Measurements from ENCODE around the gene WWOX.

Gene WWOX

DNA sequence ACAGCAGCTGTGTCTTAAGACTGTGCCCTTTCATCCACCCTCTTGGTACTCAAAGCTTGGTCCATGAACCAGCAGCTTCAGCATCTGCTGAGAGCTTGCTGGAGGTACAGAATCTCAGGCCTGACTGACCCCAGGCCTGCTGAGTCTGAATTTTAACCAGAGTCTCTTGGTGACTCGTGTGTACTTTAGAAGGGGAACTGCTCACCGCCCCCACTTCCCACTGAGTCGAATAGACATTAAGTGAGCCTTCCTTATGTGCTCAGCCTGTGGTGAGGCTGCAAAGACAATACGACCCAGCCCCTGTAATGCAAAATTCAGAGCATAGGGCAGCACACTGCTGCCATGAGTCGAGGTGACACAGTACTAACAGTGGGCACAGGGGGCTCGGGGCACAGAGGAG, 662.8 kb downstream of the WWOX start:
- DNase-seq = no peak
- in situ Hi-C loops (cut with MboI; ENCODE audit: low pct_unique_long_range_greater_than_20kb, low sequenced_read_pairs) = no loop called here

DNA sequence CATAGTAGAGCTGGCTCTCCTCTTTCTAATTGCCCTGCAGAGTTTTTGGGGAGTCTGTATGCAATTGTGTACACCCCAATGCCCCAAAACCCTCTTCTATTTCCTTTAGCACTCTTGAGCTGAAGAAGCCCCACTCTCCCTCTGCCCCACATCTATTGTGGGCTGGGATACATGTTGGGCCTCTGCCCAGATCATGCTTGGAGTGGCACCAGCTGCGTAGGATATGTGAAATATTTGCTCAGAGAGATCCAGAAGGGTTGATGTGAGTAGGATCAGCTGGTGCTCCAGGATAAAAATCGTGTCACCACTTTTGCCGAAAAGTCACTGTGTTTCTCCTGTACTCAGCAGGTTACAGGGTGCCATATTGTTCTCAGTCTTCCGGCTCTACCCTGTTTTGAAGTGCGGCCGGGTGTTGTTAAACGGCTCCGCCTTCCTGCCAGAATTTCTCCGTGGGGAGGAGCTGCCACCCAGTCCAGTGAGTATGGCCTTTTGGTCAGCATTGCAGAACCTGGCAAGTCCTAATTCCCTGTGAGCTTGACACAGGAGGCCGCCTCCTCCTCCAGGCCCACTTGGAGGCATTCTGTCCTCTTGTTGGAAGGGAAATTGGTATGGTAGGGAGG, 664.5 kb downstream of the WWOX start:
- DNase-seq = no peak
- in situ Hi-C loops (cut with MboI; ENCODE audit: low pct_unique_long_range_greater_than_20kb, low sequenced_read_pairs) = no loop called here

DNA sequence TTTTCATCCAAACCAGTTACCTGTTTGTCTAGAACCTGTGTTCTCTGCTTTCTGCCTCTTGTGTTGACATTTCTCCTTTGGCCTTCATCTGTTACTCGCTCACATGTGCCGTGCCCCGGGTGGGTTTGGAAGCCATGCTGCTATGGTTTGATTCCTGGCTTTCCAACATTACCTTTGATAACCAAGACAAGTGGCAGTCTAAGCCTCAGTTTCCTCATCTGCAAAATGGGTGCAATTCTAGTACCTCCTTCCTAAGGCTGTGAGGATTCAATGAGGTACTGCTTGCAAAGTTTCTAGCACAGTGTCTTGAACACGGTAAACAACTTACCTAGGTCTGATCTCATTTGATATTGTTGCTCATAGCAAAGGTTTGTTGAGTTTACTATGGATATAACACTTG, 665.0 kb downstream of the WWOX start:
- in situ Hi-C loops (cut with MboI; ENCODE audit: low pct_unique_long_range_greater_than_20kb, low sequenced_read_pairs) = no loop called here
- no peak for DNase-seq

DNA sequence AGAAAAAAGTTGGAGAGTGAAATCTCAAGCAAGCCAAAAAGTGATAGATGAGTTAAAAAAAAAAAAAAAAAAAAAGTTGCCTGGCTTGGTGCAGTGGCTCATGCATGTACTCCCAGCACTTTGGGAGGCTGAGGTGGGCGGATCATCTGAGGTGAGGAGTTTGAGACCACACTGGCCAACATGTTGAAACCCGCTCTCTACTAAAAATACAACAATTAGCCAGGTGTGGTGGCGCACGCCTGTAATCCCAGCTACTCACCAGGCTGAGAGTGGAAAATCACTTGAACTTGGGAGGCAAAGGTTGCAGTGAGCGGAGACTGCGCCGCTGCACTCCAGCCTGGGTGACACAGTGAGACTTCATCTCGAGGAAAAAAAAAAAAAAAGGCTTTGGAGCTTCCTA, 668.8 kb downstream of the WWOX start:
- in situ Hi-C loops (cut with MboI; ENCODE audit: low pct_unique_long_range_greater_than_20kb, low sequenced_read_pairs) = no loop called here
- DNase-seq = no peak

DNA sequence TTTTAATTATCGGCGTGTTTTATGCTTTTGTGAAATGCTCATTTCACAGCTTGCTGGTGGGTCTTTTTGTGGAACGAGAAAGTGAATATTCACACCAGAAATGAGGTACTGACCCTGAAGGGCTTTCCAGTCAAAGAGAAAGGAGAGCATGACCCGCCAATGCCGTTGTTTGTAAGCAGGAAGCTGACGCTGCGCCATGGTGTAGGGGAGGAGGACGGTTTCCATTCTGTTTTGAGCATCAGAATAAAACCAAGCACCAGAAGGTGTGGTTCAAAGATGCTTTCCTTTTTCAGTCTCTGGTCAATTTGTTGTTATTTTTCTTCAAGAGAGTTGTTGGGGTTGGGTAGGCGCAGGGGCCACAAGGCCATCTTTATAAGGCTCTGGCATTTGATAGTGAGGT, 669.3 kb downstream of the WWOX start:
- no peak for DNase-seq
- in situ Hi-C loops (cut with MboI; ENCODE audit: low pct_unique_long_range_greater_than_20kb, low sequenced_read_pairs) = no loop called here

DNA sequence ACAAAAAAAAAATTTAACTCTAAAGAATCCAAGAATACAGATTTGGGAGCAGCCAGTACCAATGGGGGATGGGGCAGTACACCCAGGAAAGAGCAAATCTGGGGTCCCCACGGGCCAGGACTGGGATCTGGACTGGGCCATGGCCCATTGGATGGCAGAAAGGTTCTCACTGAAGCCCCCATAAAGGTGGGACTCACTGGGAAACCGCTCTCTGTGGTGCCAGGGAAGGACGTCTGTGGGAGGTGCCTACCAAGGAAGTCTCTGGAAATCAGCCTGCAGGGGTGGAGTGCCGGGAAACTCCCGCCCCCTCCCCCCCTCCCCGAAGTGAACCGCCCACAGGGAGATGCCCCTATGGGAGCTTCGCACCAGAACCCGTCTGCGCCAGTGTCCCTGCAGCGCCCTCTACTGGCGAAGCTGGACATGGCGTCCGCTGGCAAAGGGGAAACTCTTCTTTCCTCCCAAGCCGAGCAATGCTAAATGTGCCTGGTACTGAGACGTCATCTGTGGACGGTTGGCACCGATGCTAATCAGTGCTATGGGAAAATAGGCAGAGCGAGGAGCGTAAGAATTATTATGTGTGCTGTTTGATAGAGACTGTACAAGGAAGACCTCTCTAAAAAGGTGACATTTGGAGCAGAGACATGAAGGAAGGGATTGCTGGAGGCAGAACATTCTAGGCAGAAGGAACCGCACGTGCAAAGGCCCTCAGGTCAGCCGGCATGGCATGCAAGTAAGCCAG, 671.1 kb downstream of the WWOX start:
- peak; percentile 75 for DNase-seq
- in situ Hi-C loops (cut with MboI; ENCODE audit: low pct_unique_long_range_greater_than_20kb, low sequenced_read_pairs) = no loop called here

DNA sequence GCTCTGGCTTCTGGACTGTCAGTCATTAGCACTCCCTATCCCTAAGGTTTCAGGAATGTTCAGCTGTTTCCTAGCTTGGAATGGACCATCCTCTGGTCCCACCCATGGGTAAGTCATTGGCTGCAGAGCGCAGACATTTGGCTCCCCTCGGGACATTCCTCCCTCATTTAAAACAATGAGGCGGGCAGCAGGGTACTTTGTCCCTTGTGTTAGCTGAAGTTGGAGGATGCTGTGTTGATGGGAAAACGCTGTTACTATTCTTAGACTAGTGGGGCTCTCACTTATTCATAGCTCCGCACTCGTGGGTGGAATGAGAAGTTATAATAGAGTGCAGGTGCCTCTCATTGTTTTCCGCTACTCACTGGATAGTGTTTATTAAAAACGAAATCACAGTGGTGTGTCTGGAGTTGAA, 673.8 kb downstream of the WWOX start:
- no peak for DNase-seq
- in situ Hi-C loops (cut with MboI; ENCODE audit: low pct_unique_long_range_greater_than_20kb, low sequenced_read_pairs) = no loop called here

DNA sequence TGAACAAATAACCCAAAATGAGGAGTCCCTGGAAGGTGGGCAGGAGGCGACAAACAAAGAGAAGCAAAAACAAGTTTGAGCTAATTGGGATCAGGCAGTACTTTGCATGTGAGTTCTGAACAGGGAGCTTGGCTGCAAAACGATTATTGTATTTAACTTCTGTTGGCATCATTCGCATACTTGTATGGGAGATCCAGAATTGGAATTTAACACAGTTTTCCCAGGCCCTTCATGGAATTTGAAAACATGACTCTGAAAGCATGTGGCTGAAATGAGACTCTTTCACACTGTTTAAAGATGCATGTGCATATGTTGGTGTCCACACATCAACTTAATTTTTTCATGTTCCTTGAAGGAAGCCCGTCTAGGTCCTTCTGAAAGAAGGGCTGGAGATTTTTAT, 674.3 kb downstream of the WWOX start:
- in situ Hi-C loops (cut with MboI; ENCODE audit: low pct_unique_long_range_greater_than_20kb, low sequenced_read_pairs) = no loop called here
- DNase-seq = no peak

DNA sequence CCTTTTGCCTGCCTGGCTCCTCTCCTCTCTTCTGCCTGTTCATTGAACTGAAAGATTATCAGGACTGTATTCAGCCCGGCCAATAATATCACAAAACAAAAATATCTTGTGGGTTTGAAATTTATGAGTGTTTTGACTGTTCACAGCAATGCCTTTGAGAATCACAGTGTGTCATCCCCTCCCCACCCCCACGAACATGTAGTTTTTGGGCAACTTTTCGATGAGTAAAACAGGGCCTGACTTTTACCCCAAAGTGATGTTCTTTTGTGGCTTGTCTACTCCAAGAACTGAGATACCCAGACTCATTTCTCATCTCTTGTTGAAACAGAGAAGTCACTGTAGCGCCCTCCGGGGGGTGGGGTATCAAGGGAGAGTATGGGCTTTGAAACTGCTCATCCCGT, 675.7 kb downstream of the WWOX start:
- no peak for DNase-seq
- in situ Hi-C loops (cut with MboI; ENCODE audit: low pct_unique_long_range_greater_than_20kb, low sequenced_read_pairs) = no loop called here

DNA sequence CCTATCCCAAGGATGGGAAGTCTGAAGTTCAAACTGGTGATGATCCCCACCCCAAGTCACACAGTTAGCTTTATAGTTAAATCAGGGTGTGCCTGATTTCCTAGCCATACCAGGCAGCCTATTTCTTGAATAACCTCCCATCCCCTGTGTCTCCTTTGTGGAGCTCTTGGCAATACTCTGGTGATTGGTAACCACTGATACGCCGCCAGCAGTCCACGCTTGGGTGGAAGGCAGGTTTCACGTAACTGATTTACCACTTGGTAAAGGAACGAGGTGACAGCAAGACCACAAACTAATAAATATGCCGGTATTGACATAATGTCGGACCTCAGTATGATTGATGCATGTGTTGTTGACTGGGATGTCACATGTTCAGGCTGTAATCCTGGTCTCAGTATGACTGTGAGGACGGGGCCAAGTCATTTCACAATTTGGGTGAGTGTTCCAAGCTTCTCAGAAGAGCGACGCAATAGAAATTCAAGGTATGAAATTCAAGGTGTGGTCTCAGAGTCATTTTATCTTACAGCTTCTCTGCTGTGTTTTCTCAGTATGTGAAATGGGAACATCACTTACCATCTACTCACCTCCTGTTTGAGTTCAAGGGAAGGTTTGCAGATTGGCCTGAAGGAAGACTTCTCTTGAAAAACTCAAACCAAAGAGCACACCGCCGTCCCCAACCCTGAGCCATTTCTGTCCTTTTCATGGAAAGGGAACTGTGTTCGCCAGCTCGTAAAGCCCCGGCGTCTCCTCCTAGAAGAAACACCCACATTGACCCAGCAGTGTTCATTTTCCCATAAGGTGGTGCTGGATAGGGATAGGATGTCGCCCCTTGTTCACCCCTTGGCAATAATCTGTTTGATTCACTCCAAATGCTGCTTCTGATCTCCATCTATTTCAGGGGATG, 678.9 kb downstream of the WWOX start:
- in situ Hi-C loops (cut with MboI; ENCODE audit: low pct_unique_long_range_greater_than_20kb, low sequenced_read_pairs) = no loop called here
- DNase-seq = no peak

DNA sequence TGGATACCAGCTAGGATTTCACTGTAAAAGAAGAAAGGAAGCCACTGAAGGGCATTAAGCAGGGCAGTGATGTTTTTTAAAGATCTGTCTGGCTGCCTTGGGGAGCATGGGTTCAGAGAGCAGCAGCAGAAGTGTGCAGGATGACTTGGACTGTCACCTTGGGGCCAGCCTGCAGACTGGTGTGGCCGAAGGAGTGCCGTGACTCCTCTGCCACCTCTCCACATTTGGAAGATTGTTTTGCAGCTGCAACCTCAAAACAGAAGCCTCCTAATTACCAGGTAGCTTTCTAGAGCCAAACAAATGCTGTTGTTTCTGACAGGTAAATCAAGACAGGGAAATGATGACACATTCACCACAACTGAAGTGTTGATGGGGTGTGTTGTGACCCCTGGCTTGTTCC, 681.4 kb downstream of the WWOX start:
- DNase-seq = no peak
- in situ Hi-C loops (cut with MboI; ENCODE audit: low pct_unique_long_range_greater_than_20kb, low sequenced_read_pairs) = no loop called here

DNA sequence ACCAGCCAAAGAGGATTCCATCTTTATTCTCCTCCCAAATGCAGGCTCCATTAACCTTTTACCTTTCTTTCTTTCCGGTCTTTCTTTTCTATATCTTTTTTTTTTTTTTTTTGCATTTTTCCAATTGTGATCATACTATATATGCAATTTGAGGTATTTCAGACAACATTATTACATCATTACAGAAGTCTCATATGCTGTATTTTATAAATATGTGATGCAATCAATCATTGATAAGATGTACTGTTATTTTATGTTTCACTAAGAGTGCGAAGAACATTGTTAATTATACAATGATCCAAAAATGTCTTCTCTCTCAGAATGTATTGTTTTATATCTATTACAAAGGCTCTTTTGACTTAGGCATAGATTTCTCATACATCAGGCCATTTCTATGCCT, 683.1 kb downstream of the WWOX start:
- in situ Hi-C loops (cut with MboI; ENCODE audit: low pct_unique_long_range_greater_than_20kb, low sequenced_read_pairs) = no loop called here
- no peak for DNase-seq

DNA sequence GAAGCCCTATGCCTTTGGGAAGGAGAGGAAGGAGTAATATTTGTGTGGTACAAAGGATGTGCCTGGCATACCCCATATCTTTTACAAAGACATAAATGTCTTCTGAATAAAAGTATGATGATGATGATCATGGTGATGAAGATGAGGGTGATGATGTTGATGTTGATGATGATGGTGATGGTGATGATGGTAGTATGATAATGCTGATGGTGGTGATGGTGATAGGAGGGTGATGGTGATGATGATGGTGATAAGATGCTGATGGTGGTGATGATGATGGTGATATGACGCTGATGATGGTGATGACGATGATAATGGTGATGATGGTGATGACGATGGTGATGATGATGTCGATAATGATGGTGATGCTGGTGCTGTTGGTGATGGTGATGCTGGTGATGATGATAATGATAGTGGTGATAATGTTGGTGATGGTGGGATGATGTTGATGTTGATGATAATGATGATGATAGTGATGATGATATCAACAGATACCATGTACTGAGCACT, 684.2 kb downstream of the WWOX start:
- in situ Hi-C loops (cut with MboI; ENCODE audit: low pct_unique_long_range_greater_than_20kb, low sequenced_read_pairs) = no loop called here
- no peak for DNase-seq

DNA sequence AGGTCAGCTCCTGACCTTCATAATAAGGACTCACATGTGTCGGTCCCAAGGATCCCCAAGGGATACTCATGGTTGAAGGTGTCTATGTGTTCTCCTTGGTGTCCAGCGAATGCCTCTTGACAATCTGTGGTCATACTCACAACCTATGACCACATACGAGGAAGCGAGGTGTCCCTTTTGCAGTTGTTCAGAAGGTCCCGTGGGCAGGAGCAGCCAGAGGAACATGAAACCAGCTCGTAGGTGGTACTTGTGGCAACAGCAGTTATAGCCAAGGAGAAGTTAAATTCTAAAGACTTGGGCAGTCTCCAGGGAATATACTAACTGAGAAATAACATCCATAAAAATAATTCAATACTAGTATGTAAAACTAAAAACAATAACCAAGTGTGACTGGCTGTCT, 685.3 kb downstream of the WWOX start:
- in situ Hi-C loops (cut with MboI; ENCODE audit: low pct_unique_long_range_greater_than_20kb, low sequenced_read_pairs) = no loop called here
- no peak for DNase-seq

DNA sequence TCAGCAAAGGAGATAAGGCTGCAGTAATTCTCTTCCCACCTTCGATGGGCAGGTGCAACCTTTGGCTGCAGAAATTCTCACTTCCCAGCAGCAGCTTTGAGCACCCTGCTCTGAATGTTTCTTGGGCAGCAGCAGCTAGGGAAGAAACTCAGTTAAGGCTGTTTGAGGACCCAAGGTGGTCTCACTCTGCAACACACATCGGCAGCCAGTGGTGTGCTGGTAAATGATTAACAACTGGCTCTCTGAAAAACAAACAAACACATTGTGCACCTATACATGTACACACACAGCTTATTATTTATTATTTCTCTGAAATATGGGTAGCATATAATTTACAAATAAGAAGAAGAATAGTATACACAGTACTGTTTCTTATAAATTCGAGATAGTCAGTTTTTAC, 685.8 kb downstream of the WWOX start:
- DNase-seq = no peak
- in situ Hi-C loops (cut with MboI; ENCODE audit: low pct_unique_long_range_greater_than_20kb, low sequenced_read_pairs) = no loop called here

DNA sequence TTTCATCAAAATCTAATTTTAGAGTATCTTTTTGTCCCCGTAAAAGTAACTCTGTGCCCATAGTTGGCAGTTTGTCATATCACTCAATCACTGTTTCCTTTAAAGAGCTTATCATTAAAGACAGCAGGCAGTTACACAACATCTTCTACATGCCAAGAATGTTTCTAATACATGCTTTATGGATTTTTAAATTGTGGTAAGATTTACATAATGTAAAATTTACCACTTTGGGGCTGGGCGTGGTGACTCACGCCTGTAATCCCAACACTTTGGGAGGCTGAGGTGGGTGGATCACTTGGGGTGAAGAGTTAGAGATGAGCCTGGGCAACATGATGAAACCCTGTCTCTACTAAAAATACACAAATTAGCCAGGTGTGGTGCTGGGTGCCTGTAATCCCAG, 687.2 kb downstream of the WWOX start:
- in situ Hi-C loops (cut with MboI; ENCODE audit: low pct_unique_long_range_greater_than_20kb, low sequenced_read_pairs) = no loop called here

DNA sequence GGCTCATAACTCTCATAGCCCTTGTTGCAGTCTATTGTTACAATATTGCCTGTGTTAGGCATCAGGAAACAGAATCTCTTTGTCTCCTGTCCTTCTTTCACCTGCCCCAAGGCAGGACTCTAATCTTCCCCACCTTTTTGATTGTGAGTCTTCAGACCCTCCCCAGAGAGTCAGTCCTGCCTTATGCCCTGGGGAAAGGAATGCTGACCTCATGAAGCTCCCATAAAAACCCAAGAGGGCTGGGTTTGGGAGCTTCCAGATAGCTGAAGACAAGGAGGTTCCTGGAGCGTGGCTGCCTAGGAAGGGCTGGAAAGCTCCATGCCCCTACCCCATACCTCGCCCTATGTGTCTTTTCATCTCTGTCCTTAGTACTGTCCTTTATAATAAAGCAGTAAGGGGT, 688.8 kb downstream of the WWOX start:
- DNase-seq = no peak
- in situ Hi-C loops (cut with MboI; ENCODE audit: low pct_unique_long_range_greater_than_20kb, low sequenced_read_pairs) = no loop called here

More for the DNA sequence above, 687.2 kb downstream of the WWOX start:
- DNase-seq = no peak

DNA sequence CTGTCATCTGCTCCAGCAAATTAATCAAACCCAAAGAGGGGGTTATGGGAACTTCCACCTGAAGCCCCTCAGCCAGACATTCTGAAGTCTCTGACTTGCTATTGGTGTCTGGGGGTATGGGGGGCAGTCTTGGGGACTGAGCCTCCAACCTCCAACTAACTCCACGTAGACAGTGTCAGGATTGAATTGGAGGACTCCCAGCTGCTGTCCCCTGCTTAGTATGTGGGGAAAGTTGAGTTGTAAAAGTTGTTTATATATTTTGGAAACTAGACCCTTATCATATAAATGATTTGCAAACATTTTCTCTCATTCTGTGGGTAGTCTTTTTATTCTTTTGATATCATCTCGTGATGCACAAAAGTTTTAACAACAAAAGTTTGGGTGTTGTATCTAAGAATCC, 689.2 kb downstream of the WWOX start:
- in situ Hi-C loops (cut with MboI; ENCODE audit: low pct_unique_long_range_greater_than_20kb, low sequenced_read_pairs) = no loop called here
- no peak for DNase-seq

DNA sequence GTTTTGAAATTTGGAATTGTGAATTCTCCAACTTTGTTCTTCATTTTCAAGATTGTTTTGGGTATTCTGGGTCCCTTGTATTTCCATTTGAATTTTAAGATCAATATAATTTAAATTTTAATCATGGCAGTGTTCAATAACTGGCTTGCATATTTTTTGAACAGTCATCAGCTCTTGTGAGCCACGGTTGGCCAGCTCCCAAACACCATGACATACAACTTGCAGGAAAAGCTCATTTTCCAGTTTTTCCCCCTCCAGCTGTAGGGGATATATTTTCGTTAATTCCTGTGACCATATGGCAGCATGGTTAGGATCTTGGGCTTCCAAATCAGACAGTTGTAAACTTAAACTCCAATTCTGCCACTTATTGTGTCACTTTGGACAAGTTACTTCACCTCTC, 690.1 kb downstream of the WWOX start:
- in situ Hi-C loops (cut with MboI; ENCODE audit: low pct_unique_long_range_greater_than_20kb, low sequenced_read_pairs) = no loop called here
- no peak for DNase-seq

DNA sequence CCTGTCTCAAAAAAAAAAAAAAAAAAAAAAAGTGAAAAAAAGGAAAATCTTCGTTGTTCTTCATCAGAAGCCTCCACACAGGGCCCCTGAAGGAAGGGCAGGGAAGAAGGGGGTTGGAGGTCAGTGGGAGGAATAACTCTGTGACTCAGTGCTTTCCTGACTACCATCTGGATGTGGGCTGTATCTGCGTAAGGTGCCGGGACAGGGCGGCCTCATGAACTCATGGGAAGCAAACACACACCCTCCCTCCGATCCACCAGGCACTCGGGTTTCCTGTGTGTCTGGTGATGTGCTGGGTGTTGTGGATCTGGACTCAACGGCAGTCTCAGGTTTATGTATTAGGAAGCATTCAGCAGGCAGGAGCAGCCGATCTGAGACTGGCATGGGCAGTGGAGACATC, 691.6 kb downstream of the WWOX start:
- in situ Hi-C loops (cut with MboI; ENCODE audit: low pct_unique_long_range_greater_than_20kb, low sequenced_read_pairs) = no loop called here
- DNase-seq = no peak
